Peyer's patch (tissue), 4 donors: ENCODE results near the gene TRPM3.

Experiments
- POLR2A ChIP-seq, 2 donors: fragments of 450-650 bp; IDR thresholded peaks; one replicate each; pipeline ENCODE4 v1.5.1; 2017; ENCODE audit warnings: antibody characterized with exemption in 2 of 2, mild to moderate bottlenecking in 2 of 2, moderate library complexity in 2 of 2
- TF ChIP-seq, protein P1 (sequence below), 6 experiments: fragments of 450-650 bp in 4 of 6; fragments of 200-600 bp in 2 of 6; sonication (generic) in 1 of 6; IDR thresholded peaks; one replicate each; pipeline ENCODE4 v1.5.1; 2017 to 2019; ENCODE audit warnings: antibody characterized with exemption in 6 of 6, mild to moderate bottlenecking in 3 of 6, moderate library complexity in 1 of 6

DNA sequence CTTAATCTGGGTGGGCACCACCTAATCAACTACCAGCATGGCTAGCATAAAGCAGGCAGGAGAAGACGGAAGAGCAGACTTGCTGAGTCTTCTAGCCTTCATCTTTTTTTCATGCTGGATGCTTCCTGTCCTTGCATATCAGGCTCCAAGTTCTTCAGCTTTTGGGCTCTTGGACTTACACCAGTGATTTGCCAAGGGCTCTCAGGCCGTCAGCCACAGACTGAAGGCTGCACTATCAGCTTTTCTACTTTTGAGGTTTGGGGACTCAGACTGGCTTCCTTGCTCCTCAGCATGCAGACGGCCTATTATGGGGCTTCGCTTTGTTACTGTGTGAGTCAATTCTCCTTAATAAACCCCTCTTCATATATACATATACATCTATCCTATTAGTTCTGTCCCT is 180.2 kb downstream of the TRPM3 start:
- TF ChIP-seq POLR2A (IDR thresholded peaks at IDR 0.05), result no peak
- TF ChIP-seq, protein P1, sequence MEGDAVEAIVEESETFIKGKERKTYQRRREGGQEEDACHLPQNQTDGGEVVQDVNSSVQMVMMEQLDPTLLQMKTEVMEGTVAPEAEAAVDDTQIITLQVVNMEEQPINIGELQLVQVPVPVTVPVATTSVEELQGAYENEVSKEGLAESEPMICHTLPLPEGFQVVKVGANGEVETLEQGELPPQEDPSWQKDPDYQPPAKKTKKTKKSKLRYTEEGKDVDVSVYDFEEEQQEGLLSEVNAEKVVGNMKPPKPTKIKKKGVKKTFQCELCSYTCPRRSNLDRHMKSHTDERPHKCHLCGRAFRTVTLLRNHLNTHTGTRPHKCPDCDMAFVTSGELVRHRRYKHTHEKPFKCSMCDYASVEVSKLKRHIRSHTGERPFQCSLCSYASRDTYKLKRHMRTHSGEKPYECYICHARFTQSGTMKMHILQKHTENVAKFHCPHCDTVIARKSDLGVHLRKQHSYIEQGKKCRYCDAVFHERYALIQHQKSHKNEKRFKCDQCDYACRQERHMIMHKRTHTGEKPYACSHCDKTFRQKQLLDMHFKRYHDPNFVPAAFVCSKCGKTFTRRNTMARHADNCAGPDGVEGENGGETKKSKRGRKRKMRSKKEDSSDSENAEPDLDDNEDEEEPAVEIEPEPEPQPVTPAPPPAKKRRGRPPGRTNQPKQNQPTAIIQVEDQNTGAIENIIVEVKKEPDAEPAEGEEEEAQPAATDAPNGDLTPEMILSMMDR (IDR thresholded peaks at IDR 0.05), result no peak
